Vagina (tissue), 2 donors: ENCODE measurements around the gene TMEM61. TPM values are rescaled to one million over a fixed set of nuclear protein-coding genes. Genes with fewer than 3 reads are reported as not detected.

Source experiments
- DNase-seq, 2 donors: peaks; one replicate each; pipeline ENCODE4 v3.0.0-alpha.2; 2017; ENCODE audit errors: extremely low spot score in 2 of 2
- H3K27ac ChIP-seq: fragments of 200-600 bp; sonication (generic); one replicate; pipeline ENCODE4 v1.5.1; 2019
- H3K27me3 ChIP-seq: fragments of 200-600 bp; sonication (generic); one replicate; pipeline ENCODE4 v1.5.1; 2019
- H3K36me3 ChIP-seq, 2 donors: fragments of 200-600 bp; sonication (generic); one replicate each; pipeline ENCODE4 v1.5.1; 2017 to 2019
- H3K4me1 ChIP-seq: fragments of 200-600 bp; sonication (generic); one replicate; pipeline ENCODE4 v1.5.1; 2019
- H3K4me3 ChIP-seq, 2 donors: fragments of 200-600 bp; sonication (generic); 1 replicate in 1 of 2; 2 replicates in 1 of 2; pipeline ENCODE4 v1.5.1; 2016 to 2019
- H3K9me3 ChIP-seq: fragments of 200-600 bp; sonication (generic); one replicate; pipeline ENCODE4 v1.5.1; 2019
- CTCF ChIP-seq, 3 experiments: fragments of 450-650 bp in 2 of 3; fragments of 200-600 bp in 1 of 3; sonication (generic) in 1 of 3; IDR thresholded peaks; one replicate each; pipeline ENCODE4 v1.5.1; 2017 to 2019; ENCODE audit warnings: antibody characterized with exemption in 3 of 3, mild to moderate bottlenecking in 2 of 3, moderate library complexity in 2 of 3
- POLR2A ChIP-seq, 2 donors: fragments of 450-650 bp; IDR thresholded peaks; one replicate each; pipeline ENCODE4 v1.6.1; 2017; ENCODE audit warnings: antibody characterized with exemption in 2 of 2, mild to moderate bottlenecking in 2 of 2, moderate library complexity in 2 of 2
- POLR2AphosphoS5 ChIP-seq, 2 donors: sonication (generic); formaldehyde crosslinking; IDR thresholded peaks; one replicate each; pipeline ENCODE4 v1.9.0; 2017; ENCODE audit warnings: antibody characterized with exemption in 2 of 2, mild to moderate bottlenecking in 2 of 2, low read depth in 1 of 2; ENCODE audit not compliant: insufficient read depth in 1 of 2
- intact Hi-C: fragments of 100-400 bp; cut with DNase I; formaldehyde crosslinking; loops from one replicate; pipeline ENCODE4 v1.15.1; 2023
- total RNA-seq: library from RNA; depleted of rRNA; stranded (reverse); fragments of >200 nt; gene quantifications from one replicate; pipeline ENCODE4 v1.2.3, GENCODE V29; 2016

Gene TMEM61
- total RNA-seq, 1 donor from 2014 or later, result 3.4 TPM

GRCh38 chr1:54993140-54993539 lies 12.7 kb downstream of the TMEM61 start:
- intact Hi-C loops, result no loop called here
- Histone ChIP-seq H3K27ac (no peak overlapping the region), H3K4me3 (no peak overlapping the region), H3K4me1 (peaks cover 8% of the 10 kb centered on the region), H3K27me3 (no peaks in the 10 kb centered on the region), H3K36me3 (no peaks in the 10 kb centered on the region), H3K9me3 (no peaks in the 10 kb centered on the region)
- DNase-seq, result no peak
- TF ChIP-seq POLR2AphosphoS5 (IDR thresholded peaks at IDR 0.05; ENCODE audit: insufficient read depth in 1 of 2, low read depth in 1 of 2) (no peak), CTCF (IDR thresholded peaks at IDR 0.05) (no peak), POLR2A (IDR thresholded peaks at IDR 0.05) (no peak)

GRCh38 chr1:54994355-54994990 lies 14.0 kb downstream of the TMEM61 start:
- H3K4me1 ChIP-seq, result peaks cover 8% of the 10 kb centered on the region
- no peak overlapping the region for H3K27ac ChIP-seq
- DNase-seq, result no peak
- H3K36me3 ChIP-seq, result no peaks in the 10 kb centered on the region
- H3K27me3 ChIP-seq, result no peaks in the 10 kb centered on the region
- intact Hi-C loops, result no loop called here
- no peaks in the 10 kb centered on the region for H3K9me3 ChIP-seq
- no peak for TF ChIP-seq POLR2A (IDR thresholded peaks at IDR 0.05)
- no peak for TF ChIP-seq POLR2AphosphoS5 (IDR thresholded peaks at IDR 0.05; ENCODE audit: insufficient read depth in 1 of 2, low read depth in 1 of 2)
- TF ChIP-seq CTCF (IDR thresholded peaks at IDR 0.05), result no peak
- H3K4me3 ChIP-seq, result no peak overlapping the region

DNA sequence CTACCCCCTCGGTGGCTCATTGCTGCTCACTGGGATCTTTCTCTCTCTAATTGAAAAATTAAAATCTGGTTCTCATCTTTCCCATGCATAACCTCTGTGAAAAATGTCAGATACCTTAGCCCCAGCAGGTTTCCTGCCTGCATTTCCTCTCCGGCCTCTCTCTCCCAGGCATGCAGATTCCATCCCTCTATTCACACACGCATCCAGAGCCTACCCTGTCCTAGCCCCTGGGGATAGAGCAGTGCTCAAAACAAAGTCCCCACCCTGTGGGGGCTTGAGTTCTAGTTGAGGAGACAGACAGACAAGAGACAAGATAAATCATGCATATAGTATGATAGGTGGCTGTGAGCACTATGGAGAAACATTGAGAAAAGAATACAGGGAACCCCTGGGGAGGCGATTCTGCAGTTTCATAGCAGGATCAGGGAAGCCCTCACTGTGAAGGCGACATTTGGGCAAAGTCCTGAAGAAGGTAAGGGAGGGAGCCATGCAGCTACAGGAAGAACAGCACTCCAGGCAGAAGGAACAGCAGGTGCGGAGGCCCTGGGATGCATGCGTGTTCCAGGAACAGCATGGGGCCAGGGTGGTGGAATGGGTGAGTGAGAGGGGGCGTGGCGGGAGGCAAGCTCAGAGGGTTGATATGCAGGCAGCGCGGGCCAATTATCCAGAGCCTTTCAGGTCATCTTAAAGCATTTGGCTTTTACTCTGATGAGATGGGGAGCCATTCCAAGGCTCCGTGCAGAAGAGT lies 14.8 kb downstream of the TMEM61 start:
- H3K4me3 ChIP-seq, result no peak overlapping the region
- H3K9me3 ChIP-seq, result no peaks in the 10 kb centered on the region
- H3K27ac ChIP-seq, result no peak overlapping the region
- H3K27me3 ChIP-seq, result no peaks in the 10 kb centered on the region
- peaks cover 8% of the 10 kb centered on the region for H3K4me1 ChIP-seq
- TF ChIP-seq POLR2AphosphoS5 (IDR thresholded peaks at IDR 0.05; ENCODE audit: insufficient read depth in 1 of 2, low read depth in 1 of 2) (no peak), CTCF (IDR thresholded peaks at IDR 0.05) (no peak), POLR2A (IDR thresholded peaks at IDR 0.05) (no peak)
- no peaks in the 10 kb centered on the region for H3K36me3 ChIP-seq
- intact Hi-C loops, result loop anchor here (5.0 kb wide), 1 partner anchor 43 kb away; no protein-coding TSS in a partner anchor
- no peak for DNase-seq

GRCh38 chr1:54995835-54996234 lies 15.4 kb downstream of the TMEM61 start:
- Histone ChIP-seq H3K9me3 (no peaks in the 10 kb centered on the region), H3K4me1 (peaks cover 8% of the 10 kb centered on the region), H3K27ac (no peak overlapping the region), H3K27me3 (no peaks in the 10 kb centered on the region), H3K4me3 (no peak overlapping the region), H3K36me3 (no peaks in the 10 kb centered on the region)
- TF ChIP-seq POLR2AphosphoS5 (IDR thresholded peaks at IDR 0.05; ENCODE audit: insufficient read depth in 1 of 2, low read depth in 1 of 2), result no peak
- no peak for TF ChIP-seq CTCF (IDR thresholded peaks at IDR 0.05)
- no peak for TF ChIP-seq POLR2A (IDR thresholded peaks at IDR 0.05)
- no peak for DNase-seq
- intact Hi-C loops, result loop anchor here (5.0 kb wide), 1 partner anchor 44 kb away; no protein-coding TSS in a partner anchor
